DND-41 (cell line): ENCODE measurements around the gene SPATA31D3.
"Not testable (repeated sequence)": the region's sequence is repeated elsewhere in the genome, so short reads cannot be mapped to it uniquely, and the experiment has no call there.

Experiments used
- CTCF ChIP-seq: IDR thresholded peaks from 2 replicates; pipeline ENCODE4 v1.5.1; 2012; ENCODE audit warnings: borderline replicate concordance, low read length, moderate library complexity, mild to moderate bottlenecking; ENCODE audit not compliant: poor library complexity, severe bottlenecking; ENCODE audit errors: extremely low read depth
- EZH2 ChIP-seq: IDR thresholded peaks from 3 replicates; pipeline ENCODE4 v1.6.1; 2012; ENCODE audit warnings: borderline replicate concordance, low read depth, mild to moderate bottlenecking, moderate library complexity, low read length, inconsistent platforms; ENCODE audit not compliant: severe bottlenecking

GRCh38 chr9:81943393-81943792, at the start of gene SPATA31D3:
- TF ChIP-seq EZH2, CTCF: not testable (repeated sequence)
